AG08395 (cell line): Measurements from ENCODE around the gene AKAP10.
"Not testable (repeated sequence)": the region's sequence is repeated elsewhere in the genome, so short reads cannot be mapped to it uniquely, and the experiment has no call there.

Experiments
- DNase-seq: peaks from one replicate; pipeline ENCODE4 v3.0.0; 2012; ENCODE audit warnings: mixed read lengths, low spot score

The AKAP10 gene

GRCh38 chr17:19865021-19865420, 112.6 kb downstream of the AKAP10 start:
- DNase-seq: no peak

- not testable (repeated sequence) for DNase-seq
These were observed 116.9 kb downstream of the AKAP10 start for GRCh38 chr17:19860647-19861177.

- no peak for DNase-seq
These were observed 120.0 kb downstream of the AKAP10 start for GRCh38 chr17:19857640-19858039.
